ENCODE measurements around the gene KCNJ6. TPM values are rescaled to one million over a fixed set of nuclear protein-coding genes. Genes with fewer than 3 reads are reported as not detected.
A peak's percentile ranks its signal among the peaks of the same experiment; 100 is the strongest.

KCNJ6 gene
- total RNA-seq, 1 donor from 2014 or later, result 10.5 TPM

GRCh38 chr21:37917612-37918011, 1.4 kb upstream of the KCNJ6 start:
- H3K36me3 Mint-ChIP-seq (ENCODE audit: unreplicated experiment), result no peaks in the 10 kb centered on the region
- no peaks in the 10 kb centered on the region for H3K27me3 Mint-ChIP-seq (ENCODE audit: unreplicated experiment)
- peak overlapping the region; percentile 89 for H3K4me3 Mint-ChIP-seq (ENCODE audit: unreplicated experiment)

GRCh38 chr21:37915941-37916309, 332 bp downstream of the KCNJ6 start:
- TF ChIP-seq CTCF (IDR thresholded peaks at IDR 0.05), result no peak
- Mint-ChIP-seq H3K4me3 (ENCODE audit: unreplicated experiment) (peak overlapping the region; percentile 89), H3K4me1 (ENCODE audit: unreplicated experiment) (peaks cover 33% of the 10 kb centered on the region), H3K27ac (ENCODE audit: unreplicated experiment) (peak overlapping the region; percentile 33), H3K36me3 (ENCODE audit: unreplicated experiment) (no peaks in the 10 kb centered on the region), H3K9me3 (ENCODE audit: unreplicated experiment) (no peaks in the 10 kb centered on the region), H3K27me3 (ENCODE audit: unreplicated experiment) (no peaks in the 10 kb centered on the region)
- no peak for DNase-seq (ENCODE audit: extremely low spot score, unreplicated experiment)

More at GRCh38 chr21:37917612-37918011, 1.4 kb upstream of the KCNJ6 start:
- Mint-ChIP-seq H3K4me1 (ENCODE audit: unreplicated experiment) (peaks cover 27% of the 10 kb centered on the region), H3K9me3 (ENCODE audit: unreplicated experiment) (no peaks in the 10 kb centered on the region), H3K27ac (ENCODE audit: unreplicated experiment) (no peak overlapping the region)
- DNase-seq (ENCODE audit: extremely low spot score, unreplicated experiment), result no peak
- TF ChIP-seq CTCF (IDR thresholded peaks at IDR 0.05), result no peak

GRCh38 chr21:37915497-37915911, 753 bp downstream of the KCNJ6 start:
- peak overlapping the region; percentile 89 for H3K4me3 Mint-ChIP-seq (ENCODE audit: unreplicated experiment)
- no peak for DNase-seq (ENCODE audit: extremely low spot score, unreplicated experiment)
- peaks cover 33% of the 10 kb centered on the region for H3K4me1 Mint-ChIP-seq (ENCODE audit: unreplicated experiment)
- H3K36me3 Mint-ChIP-seq (ENCODE audit: unreplicated experiment), result no peaks in the 10 kb centered on the region
- no peak for TF ChIP-seq CTCF (IDR thresholded peaks at IDR 0.05)
- peak overlapping the region; percentile 27 for H3K27ac Mint-ChIP-seq (ENCODE audit: unreplicated experiment)
- no peaks in the 10 kb centered on the region for H3K9me3 Mint-ChIP-seq (ENCODE audit: unreplicated experiment)
- H3K27me3 Mint-ChIP-seq (ENCODE audit: unreplicated experiment), result no peaks in the 10 kb centered on the region

- Mint-ChIP-seq H3K4me1 (ENCODE audit: unreplicated experiment) (peaks cover 39% of the 10 kb centered on the region), H3K27me3 (ENCODE audit: unreplicated experiment) (no peaks in the 10 kb centered on the region)
Observed at GRCh38 chr21:37912616-37913015, 3.6 kb downstream of the KCNJ6 start.

GRCh38 chr21:37909936-37910335, 6.3 kb downstream of the KCNJ6 start:
- Mint-ChIP-seq H3K9me3 (ENCODE audit: unreplicated experiment) (no peaks in the 10 kb centered on the region), H3K36me3 (ENCODE audit: unreplicated experiment) (no peaks in the 10 kb centered on the region), H3K27ac (ENCODE audit: unreplicated experiment) (no peak overlapping the region), H3K4me3 (ENCODE audit: unreplicated experiment) (no peak overlapping the region), H3K27me3 (ENCODE audit: unreplicated experiment) (no peaks in the 10 kb centered on the region), H3K4me1 (ENCODE audit: unreplicated experiment) (peaks cover 31% of the 10 kb centered on the region)
- DNase-seq (ENCODE audit: extremely low spot score, unreplicated experiment), result no peak
- peak; percentile 14 for TF ChIP-seq CTCF (IDR thresholded peaks at IDR 0.05)

More at GRCh38 chr21:37912616-37913015, 3.6 kb downstream of the KCNJ6 start:
- no peak overlapping the region for H3K27ac Mint-ChIP-seq (ENCODE audit: unreplicated experiment)
- no peak for TF ChIP-seq CTCF (IDR thresholded peaks at IDR 0.05)
- H3K36me3 Mint-ChIP-seq (ENCODE audit: unreplicated experiment), result no peaks in the 10 kb centered on the region
- DNase-seq (ENCODE audit: extremely low spot score, unreplicated experiment), result no peak
- no peaks in the 10 kb centered on the region for H3K9me3 Mint-ChIP-seq (ENCODE audit: unreplicated experiment)
- H3K4me3 Mint-ChIP-seq (ENCODE audit: unreplicated experiment), result no peak overlapping the region

Measured in osteocyte (in vitro differentiated cells).